Breast epithelium (tissue), 3 donors: ENCODE measurements around the gene CABP4.

Source experiments
- POLR2A ChIP-seq: fragments of 450-650 bp; IDR thresholded peaks from one replicate; pipeline ENCODE4 v1.6.1; 2016; ENCODE audit warnings: antibody characterized with exemption, mild to moderate bottlenecking, moderate library complexity
- POLR2AphosphoS5 ChIP-seq, 3 donors: sonication (generic); formaldehyde crosslinking; IDR thresholded peaks; one replicate each; pipeline ENCODE4 v1.6.1; 2017; ENCODE audit warnings: antibody characterized with exemption in 3 of 3
- TF ChIP-seq, protein P1 (sequence below), 3 donors: fragments of 450-650 bp; IDR thresholded peaks; one replicate each; pipeline ENCODE4 v1.5.1; 2016 to 2017; ENCODE audit warnings: antibody characterized with exemption in 3 of 3, mild to moderate bottlenecking in 3 of 3, moderate library complexity in 3 of 3

DNA sequence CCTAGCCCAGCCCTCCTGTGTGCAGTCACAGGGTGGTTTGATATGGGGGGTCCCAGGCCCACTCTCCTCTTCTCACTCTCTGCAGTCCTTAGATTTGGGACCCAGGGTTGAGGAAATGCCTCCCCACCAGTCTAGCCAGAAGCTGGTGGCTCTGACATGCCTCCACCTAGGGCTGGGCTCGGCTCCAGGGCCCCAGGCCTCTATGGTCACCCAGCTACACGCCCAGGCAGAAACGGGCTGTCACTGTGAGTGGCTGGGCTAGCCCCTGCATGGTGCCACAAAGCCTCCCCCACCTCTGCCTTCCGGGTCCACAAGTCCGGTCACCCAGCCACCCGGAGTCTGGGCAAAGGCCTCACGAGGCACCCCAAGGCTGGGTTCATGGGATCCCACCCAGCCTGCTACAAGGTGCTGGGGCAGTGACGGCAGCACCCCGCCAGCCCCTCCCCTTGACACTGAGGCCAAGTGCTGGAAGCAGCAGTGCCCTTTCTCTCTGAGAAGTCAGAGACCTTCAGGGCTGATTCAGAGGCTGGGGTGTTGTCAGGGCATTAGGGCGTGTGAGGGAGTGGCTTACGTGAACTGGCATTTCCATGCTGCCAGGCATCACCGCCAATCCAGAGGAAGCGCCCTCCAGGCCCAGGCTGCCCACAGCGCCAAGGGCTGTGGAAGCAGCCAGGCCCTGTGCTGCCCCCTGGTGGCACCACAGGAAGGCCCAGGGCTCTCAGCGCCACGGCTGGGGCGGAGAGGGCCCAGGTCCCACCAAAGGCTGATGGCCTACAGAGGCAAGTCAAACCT lies 50.6 kb downstream of the CABP4 start:
- TF ChIP-seq POLR2A = no peak
- TF ChIP-seq, protein P1, sequence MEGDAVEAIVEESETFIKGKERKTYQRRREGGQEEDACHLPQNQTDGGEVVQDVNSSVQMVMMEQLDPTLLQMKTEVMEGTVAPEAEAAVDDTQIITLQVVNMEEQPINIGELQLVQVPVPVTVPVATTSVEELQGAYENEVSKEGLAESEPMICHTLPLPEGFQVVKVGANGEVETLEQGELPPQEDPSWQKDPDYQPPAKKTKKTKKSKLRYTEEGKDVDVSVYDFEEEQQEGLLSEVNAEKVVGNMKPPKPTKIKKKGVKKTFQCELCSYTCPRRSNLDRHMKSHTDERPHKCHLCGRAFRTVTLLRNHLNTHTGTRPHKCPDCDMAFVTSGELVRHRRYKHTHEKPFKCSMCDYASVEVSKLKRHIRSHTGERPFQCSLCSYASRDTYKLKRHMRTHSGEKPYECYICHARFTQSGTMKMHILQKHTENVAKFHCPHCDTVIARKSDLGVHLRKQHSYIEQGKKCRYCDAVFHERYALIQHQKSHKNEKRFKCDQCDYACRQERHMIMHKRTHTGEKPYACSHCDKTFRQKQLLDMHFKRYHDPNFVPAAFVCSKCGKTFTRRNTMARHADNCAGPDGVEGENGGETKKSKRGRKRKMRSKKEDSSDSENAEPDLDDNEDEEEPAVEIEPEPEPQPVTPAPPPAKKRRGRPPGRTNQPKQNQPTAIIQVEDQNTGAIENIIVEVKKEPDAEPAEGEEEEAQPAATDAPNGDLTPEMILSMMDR (IDR thresholded peaks at IDR 0.05) = peak; percentile 78 to 97 (median 92)
- TF ChIP-seq POLR2AphosphoS5 (IDR thresholded peaks at IDR 0.05) = peak in 2 of 3 donors; percentile 44 to 65
